Renal pelvis (tissue), 4 donors: ENCODE data around the gene UQCRHL. TPM values are rescaled to one million over a fixed set of nuclear protein-coding genes. Genes with fewer than 3 reads are reported as not detected.

Source experiments
- DNase-seq: peaks from one replicate; pipeline ENCODE4 v3.0.0-alpha.2; 2013
- polyA plus RNA-seq, 3 donors: library from polyadenylated mRNA; unstranded; fragments of 120-200 nt; gene quantifications; one replicate each; pipeline ENCODE4 v1.2.1, GENCODE V29; 2013; ENCODE audit not compliant: insufficient read length in 3 of 3

UQCRHL gene
- polyA plus RNA-seq, 3 donors, result 1.1 to 2.7 (median 2.5) TPM

- no peak for DNase-seq
Measured at GRCh38 chr1:15761366-15762128, 45.9 kb downstream of the UQCRHL start.

DNA sequence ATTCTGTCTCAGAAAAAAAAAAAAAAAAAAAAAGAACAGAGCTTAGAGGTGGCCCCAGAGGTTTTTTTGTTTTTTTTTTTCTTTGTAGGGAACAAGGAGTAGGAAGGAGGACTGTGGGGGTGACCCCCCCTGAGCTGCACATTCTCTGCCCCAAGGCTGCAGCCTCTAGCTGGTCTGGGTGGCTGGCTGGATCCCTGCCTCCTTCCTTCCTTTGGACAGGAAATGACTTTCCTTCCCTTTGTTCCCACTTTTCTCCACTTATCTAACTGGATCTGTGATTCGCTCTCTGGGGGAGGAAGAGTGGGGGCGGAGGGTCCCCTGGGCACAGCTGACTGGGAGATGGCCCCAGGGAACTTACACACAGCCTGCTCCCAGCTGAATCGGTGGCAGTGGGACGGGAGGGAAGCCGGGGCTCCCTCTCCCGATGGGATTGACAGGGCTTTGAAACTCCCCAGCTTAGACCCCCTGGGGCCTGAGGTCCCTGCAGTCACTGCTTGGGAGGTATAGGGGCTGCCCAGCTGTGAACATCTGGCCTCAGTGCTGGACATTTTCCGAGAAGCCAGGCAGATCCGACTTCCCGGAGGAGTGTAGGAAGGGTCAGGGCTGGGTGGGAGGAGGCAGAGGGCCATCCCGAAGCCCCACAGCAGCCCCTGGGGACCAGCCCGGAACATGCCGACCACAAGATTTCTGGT lies 46.8 kb downstream of the UQCRHL start:
- peak; percentile 75 for DNase-seq

DNA sequence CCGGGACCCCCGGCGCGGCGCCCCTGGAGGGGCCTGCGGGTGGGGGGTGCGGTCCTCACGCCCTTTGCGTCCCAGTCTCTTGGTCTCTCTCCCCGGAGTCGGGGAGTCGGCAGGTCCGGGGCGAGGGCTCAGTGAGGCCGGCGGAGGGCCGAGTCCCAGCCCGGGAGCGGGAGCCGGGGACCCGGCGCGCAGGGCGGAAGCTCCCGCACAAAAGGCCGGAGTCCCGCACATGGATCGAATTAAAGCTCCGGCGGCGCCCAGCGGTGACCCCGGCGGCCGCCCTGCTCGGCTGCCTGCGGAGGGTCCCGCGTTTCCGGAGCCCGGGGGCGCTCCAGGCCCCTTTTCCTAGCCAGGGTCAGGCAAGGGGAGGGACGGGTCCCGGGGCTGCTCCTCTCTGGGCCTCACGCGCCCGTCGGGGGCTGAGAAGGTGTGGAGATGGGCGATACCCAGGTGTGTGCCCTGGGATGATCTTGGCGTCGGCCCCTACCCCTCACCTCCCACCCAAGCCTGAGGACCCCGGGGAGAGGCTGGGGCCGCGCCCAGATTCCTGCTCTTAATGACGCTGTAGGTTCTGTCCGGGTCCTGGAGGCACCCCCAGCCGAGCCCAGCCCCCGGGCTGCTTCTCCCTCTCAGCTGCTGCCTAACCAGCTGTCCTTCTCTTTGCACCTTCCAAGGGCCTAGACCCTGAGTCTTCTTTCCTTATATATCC lies 48.3 kb downstream of the UQCRHL start:
- DNase-seq, result no peak

- no peak for DNase-seq
Measured at GRCh38 chr1:15758343-15758931, 49.0 kb downstream of the UQCRHL start, which contains the start of gene FBLIM1. Gene FBLIM1, plus strand, starts transcription at chr1:15758795. Its CDS starts 6,189 bp downstream, at chr1:15764984.

- no peak for DNase-seq
Measured at GRCh38 chr1:15757575-15758342, 49.7 kb downstream of the UQCRHL start.

Other genes starting within 250 kb of the UQCRHL start
- 10 to 100 TPM; 31.9 to 39.6 (median 35.9) TPM for gene AGMAT, start 222.6 kb downstream of the UQCRHL start, polyA plus RNA-seq
- gene DDI2, start 190.2 kb downstream of the UQCRHL start, polyA plus RNA-seq, result 10 to 100 TPM; 16.8 to 25.0 (median 24.2) TPM
- 10 to 100 TPM; 49.5 to 51.4 (median 51.1) TPM for gene PLEKHM2, start 123.3 kb downstream of the UQCRHL start, polyA plus RNA-seq
- gene SLC25A34, start 71.4 kb downstream of the UQCRHL start, polyA plus RNA-seq, result 1 to 10 TPM; 2.4 to 4.5 (median 3.4) TPM
- 1 to 10 TPM; 4.5 to 6.1 (median 5.2) TPM for gene TMEM82, start 65.2 kb downstream of the UQCRHL start, polyA plus RNA-seq
- gene FBLIM1, start 48.9 kb downstream of the UQCRHL start, polyA plus RNA-seq, result 10 to 100 TPM; 55.1 to 65.3 (median 59.4) TPM
- 10 to 100 TPM; 57.4 to 68.0 (median 67.3) TPM for gene SPEN, start 40.1 kb upstream of the UQCRHL start, polyA plus RNA-seq
- 10 to 100 TPM; 35.5 to 38.4 (median 36.6) TPM for gene ZBTB17, start 168.5 kb upstream of the UQCRHL start, polyA plus RNA-seq
- gene SRARP, start 196.6 kb upstream of the UQCRHL start, polyA plus RNA-seq, result under 1 TPM; 0.07 to 0.22 (median 0.19) TPM
- 1 to 10 TPM; 3.0 to 6.1 (median 4.9) TPM for gene HSPB7, start 210.4 kb upstream of the UQCRHL start, polyA plus RNA-seq
- gene CLCNKA, start 214.4 kb upstream of the UQCRHL start, polyA plus RNA-seq, result 10 to 100 TPM; 13.0 to 21.6 (median 18.1) TPM
- 10 to 100 TPM; 29.4 to 65.5 (median 49.9) TPM for gene CLCNKB, start 236.1 kb upstream of the UQCRHL start, polyA plus RNA-seq